Measurements from ENCODE around the gene VAT1. TPM values are rescaled to one million over a fixed set of nuclear protein-coding genes. Genes with fewer than 3 reads are reported as not detected.
A peak's percentile ranks its signal among the peaks of the same experiment; 100 is the strongest.

Gene VAT1
- total and polyA plus RNA-seq, 2 of the 13 experiments (the other 11 are each of a cell fraction or from before 2014, with no cell fraction given): 143 to 205 TPM

DNA sequence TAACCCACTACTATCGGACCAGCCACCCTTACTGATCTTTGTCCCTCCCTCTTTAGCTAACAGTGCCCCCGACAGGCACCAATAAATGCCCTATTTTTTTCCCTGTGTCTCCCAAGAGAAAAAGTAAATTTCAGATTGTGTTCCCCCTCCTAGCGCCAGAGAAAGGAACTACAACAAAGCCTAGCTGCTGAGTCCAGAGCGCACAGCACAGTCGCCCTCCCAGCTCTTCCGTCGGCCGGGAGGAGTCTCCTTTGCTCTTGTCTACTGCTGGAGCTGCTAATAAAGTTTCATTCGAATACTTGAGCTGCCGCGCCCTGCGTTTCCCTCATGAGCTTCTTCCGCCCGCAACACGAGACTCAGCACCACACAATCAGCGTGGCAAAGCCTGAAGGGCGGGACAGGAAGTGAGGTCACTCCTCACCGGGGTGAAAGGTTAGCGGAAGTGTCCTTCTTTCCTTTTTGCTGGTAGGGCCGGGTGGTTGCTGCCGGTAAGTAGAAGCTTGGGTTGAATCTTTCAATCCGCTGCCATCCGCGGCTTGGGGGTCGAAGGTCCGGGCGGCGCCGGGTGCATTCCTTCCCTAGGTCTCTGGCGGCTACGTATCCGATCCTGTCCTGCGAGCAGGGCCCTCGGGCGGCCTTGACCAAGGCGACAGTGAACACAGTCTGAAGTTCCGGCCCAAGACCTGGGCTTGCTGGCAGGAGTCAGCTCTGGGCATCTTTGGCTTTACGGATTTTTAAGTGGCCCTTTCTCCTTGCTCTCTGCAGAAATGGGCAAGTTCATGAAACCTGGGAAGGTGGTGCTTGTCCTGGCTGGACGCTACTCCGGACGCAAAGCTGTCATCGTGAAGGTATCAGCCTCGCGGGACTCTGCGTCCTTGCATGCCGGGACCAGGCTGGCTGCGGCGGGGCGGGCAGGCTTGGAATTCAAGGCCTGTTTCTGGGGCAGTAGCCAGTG, 23.9 kb downstream of the VAT1 start, which contains the start of gene RPL27 (continued):
- no peak; the same call in none of the 2 replicates for TF ChIP-seq ZNF567 (CRISPR knock-in tag; IDR thresholded peaks at IDR 0.05; ENCODE audit: borderline replicate concordance)
- peak; percentile 90 for TF ChIP-seq RBFOX2 (IDR thresholded peaks at IDR 0.05; ENCODE audit: low read depth, low read length)
- peak; percentile 96 for TF ChIP-seq PHF21A (CRISPR knock-in tag; IDR thresholded peaks at IDR 0.05)
- TF ChIP-seq TEAD3 (CRISPR knock-in tag; optimal IDR thresholded peaks at IDR 0.05; ENCODE audit: borderline replicate concordance): peak; percentile 99
- TF ChIP-seq NFRKB (IDR thresholded peaks at IDR 0.05): no peak
- TF ChIP-seq, protein P1, sequence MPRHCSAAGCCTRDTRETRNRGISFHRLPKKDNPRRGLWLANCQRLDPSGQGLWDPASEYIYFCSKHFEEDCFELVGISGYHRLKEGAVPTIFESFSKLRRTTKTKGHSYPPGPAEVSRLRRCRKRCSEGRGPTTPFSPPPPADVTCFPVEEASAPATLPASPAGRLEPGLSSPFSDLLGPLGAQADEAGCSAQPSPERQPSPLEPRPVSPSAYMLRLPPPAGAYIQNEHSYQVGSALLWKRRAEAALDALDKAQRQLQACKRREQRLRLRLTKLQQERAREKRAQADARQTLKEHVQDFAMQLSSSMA (CRISPR knock-in tag; IDR thresholded peaks at IDR 0.05): peak; percentile 73; the same call in 1 of the 2 replicates
- TF ChIP-seq, protein P2, sequence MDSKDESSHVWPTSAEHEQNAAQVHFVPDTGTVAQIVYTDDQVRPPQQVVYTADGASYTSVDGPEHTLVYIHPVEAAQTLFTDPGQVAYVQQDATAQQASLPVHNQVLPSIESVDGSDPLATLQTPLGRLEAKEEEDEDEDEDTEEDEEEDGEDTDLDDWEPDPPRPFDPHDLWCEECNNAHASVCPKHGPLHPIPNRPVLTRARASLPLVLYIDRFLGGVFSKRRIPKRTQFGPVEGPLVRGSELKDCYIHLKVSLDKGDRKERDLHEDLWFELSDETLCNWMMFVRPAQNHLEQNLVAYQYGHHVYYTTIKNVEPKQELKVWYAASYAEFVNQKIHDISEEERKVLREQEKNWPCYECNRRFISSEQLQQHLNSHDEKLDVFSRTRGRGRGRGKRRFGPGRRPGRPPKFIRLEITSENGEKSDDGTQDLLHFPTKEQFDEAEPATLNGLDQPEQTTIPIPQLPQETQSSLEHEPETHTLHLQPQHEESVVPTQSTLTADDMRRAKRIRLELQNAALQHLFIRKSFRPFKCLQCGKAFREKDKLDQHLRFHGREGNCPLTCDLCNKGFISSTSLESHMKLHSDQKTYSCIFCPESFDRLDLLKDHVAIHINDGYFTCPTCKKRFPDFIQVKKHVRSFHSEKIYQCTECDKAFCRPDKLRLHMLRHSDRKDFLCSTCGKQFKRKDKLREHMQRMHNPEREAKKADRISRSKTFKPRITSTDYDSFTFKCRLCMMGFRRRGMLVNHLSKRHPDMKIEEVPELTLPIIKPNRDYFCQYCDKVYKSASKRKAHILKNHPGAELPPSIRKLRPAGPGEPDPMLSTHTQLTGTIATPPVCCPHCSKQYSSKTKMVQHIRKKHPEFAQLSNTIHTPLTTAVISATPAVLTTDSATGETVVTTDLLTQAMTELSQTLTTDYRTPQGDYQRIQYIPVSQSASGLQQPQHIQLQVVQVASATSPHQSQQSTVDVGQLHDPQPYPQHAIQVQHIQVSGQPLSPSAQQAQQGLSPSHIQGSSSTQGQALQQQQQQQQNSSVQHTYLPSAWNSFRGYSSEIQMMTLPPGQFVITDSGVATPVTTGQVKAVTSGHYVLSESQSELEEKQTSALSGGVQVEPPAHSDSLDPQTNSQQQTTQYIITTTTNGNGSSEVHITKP (CRISPR knock-in tag; IDR thresholded peaks at IDR 0.05; ENCODE audit: low read depth): peak; percentile 83
- peak; percentile 96 for TF ChIP-seq ZBTB3 (CRISPR knock-in tag; IDR thresholded peaks at IDR 0.05; ENCODE audit: borderline replicate concordance, low read depth)
- no peak for TF ChIP-seq HDAC6 (IDR thresholded peaks at IDR 0.05; ENCODE audit: low read depth, low read length)
- TF ChIP-seq SP1 (IDR thresholded peaks at IDR 0.05): no peak
- peak; percentile 98 for TF ChIP-seq SP1 (CRISPR knock-in tag; IDR thresholded peaks at IDR 0.05)
- peak; percentile 81 for TF ChIP-seq AGO1 (IDR thresholded peaks at IDR 0.05; ENCODE audit: low read depth, low read length, poor library complexity, severe bottlenecking)
- no peak; the same call in 1 of the 2 replicates for TF ChIP-seq CC2D1A (CRISPR knock-in tag; IDR thresholded peaks at IDR 0.05)
- TF ChIP-seq HOXA7 (CRISPR knock-in tag; IDR thresholded peaks at IDR 0.05): no peak
- TF ChIP-seq HNRNPLL (IDR thresholded peaks at IDR 0.05; ENCODE audit: low read depth, low read length, poor library complexity, severe bottlenecking): peak; percentile 67
- TF ChIP-seq, protein P3, sequence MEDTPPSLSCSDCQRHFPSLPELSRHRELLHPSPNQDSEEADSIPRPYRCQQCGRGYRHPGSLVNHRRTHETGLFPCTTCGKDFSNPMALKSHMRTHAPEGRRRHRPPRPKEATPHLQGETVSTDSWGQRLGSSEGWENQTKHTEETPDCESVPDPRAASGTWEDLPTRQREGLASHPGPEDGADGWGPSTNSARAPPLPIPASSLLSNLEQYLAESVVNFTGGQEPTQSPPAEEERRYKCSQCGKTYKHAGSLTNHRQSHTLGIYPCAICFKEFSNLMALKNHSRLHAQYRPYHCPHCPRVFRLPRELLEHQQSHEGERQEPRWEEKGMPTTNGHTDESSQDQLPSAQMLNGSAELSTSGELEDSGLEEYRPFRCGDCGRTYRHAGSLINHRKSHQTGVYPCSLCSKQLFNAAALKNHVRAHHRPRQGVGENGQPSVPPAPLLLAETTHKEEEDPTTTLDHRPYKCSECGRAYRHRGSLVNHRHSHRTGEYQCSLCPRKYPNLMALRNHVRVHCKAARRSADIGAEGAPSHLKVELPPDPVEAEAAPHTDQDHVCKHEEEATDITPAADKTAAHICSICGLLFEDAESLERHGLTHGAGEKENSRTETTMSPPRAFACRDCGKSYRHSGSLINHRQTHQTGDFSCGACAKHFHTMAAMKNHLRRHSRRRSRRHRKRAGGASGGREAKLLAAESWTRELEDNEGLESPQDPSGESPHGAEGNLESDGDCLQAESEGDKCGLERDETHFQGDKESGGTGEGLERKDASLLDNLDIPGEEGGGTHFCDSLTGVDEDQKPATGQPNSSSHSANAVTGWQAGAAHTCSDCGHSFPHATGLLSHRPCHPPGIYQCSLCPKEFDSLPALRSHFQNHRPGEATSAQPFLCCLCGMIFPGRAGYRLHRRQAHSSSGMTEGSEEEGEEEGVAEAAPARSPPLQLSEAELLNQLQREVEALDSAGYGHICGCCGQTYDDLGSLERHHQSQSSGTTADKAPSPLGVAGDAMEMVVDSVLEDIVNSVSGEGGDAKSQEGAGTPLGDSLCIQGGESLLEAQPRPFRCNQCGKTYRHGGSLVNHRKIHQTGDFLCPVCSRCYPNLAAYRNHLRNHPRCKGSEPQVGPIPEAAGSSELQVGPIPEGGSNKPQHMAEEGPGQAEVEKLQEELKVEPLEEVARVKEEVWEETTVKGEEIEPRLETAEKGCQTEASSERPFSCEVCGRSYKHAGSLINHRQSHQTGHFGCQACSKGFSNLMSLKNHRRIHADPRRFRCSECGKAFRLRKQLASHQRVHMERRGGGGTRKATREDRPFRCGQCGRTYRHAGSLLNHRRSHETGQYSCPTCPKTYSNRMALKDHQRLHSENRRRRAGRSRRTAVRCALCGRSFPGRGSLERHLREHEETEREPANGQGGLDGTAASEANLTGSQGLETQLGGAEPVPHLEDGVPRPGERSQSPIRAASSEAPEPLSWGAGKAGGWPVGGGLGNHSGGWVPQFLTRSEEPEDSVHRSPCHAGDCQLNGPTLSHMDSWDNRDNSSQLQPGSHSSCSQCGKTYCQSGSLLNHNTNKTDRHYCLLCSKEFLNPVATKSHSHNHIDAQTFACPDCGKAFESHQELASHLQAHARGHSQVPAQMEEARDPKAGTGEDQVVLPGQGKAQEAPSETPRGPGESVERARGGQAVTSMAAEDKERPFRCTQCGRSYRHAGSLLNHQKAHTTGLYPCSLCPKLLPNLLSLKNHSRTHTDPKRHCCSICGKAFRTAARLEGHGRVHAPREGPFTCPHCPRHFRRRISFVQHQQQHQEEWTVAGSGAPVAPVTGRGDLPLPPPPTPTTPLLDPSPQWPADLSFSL (CRISPR knock-in tag; IDR thresholded peaks at IDR 0.05): peak; percentile 64; the same call in 1 of the 2 replicates
- TF ChIP-seq ARID2 (CRISPR knock-in tag; IDR thresholded peaks at IDR 0.05; ENCODE audit: borderline replicate concordance): peak; percentile 88; the same call in 1 of the 2 replicates
- TF ChIP-seq ZNF780A (CRISPR knock-in tag; IDR thresholded peaks at IDR 0.05): peak; percentile 47; the same call in 1 of the 2 replicates
